Suprapubic skin (tissue), 3 donors: ENCODE measurements around the gene LRRC8E.

ENCODE experiments used
- POLR2A ChIP-seq, 2 donors: fragments of 450-650 bp; IDR thresholded peaks; one replicate each; pipeline ENCODE4 v1.6.1; 2017; ENCODE audit warnings: antibody characterized with exemption in 2 of 2, mild to moderate bottlenecking in 2 of 2, moderate library complexity in 2 of 2
- TF ChIP-seq, protein P1 (sequence below), 2 donors: fragments of 200-600 bp in 1 of 2; fragments of 450-650 bp in 1 of 2; sonication (generic) in 1 of 2; IDR thresholded peaks; one replicate each; pipeline ENCODE4 v1.5.1; 2016 to 2019; ENCODE audit warnings: antibody characterized with exemption in 2 of 2, mild to moderate bottlenecking in 1 of 2, moderate library complexity in 1 of 2

DNA sequence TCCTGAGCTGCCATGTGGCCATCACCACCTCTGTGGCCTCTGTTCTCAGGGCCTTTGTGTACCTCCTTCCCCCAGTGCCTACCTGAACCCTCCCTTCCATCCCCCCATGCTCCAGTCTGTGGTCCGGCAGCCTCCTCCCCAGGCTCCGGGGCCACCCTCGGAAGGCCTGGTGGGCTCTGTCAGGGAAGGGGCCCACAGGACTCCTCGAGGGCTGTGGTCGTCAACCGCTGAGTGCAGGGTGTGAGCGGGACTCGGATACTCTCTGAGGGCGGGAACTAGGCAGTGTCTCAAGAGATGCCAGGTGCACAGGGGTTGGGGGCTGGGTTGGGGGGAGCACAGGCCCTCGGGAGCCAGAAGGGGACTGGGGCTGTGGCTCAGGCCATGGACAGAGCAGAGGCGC lies 19.2 kb downstream of the LRRC8E start:
- TF ChIP-seq POLR2A (IDR thresholded peaks at IDR 0.05) = no peak
- TF ChIP-seq, protein P1, sequence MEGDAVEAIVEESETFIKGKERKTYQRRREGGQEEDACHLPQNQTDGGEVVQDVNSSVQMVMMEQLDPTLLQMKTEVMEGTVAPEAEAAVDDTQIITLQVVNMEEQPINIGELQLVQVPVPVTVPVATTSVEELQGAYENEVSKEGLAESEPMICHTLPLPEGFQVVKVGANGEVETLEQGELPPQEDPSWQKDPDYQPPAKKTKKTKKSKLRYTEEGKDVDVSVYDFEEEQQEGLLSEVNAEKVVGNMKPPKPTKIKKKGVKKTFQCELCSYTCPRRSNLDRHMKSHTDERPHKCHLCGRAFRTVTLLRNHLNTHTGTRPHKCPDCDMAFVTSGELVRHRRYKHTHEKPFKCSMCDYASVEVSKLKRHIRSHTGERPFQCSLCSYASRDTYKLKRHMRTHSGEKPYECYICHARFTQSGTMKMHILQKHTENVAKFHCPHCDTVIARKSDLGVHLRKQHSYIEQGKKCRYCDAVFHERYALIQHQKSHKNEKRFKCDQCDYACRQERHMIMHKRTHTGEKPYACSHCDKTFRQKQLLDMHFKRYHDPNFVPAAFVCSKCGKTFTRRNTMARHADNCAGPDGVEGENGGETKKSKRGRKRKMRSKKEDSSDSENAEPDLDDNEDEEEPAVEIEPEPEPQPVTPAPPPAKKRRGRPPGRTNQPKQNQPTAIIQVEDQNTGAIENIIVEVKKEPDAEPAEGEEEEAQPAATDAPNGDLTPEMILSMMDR (IDR thresholded peaks at IDR 0.05) = no peak
